Gastrocnemius medialis (tissue), 4 donors: ENCODE results near the gene ZDHHC8. TPM values are rescaled to one million over a fixed set of nuclear protein-coding genes. Genes with fewer than 3 reads are reported as not detected.

Experiments
- ATAC-seq, 2 donors: fragments of 150-250 bp; one replicate each; pipeline ENCODE4 v1.9.1; 2016
- DNase-seq, 2 donors: peaks; one replicate each; pipeline ENCODE4 v3.0.0-alpha.2; 2019
- H3K27ac ChIP-seq, 4 donors: fragments of 200-600 bp; sonication (generic); 1 replicate in 1 of 4; 2 replicates in 3 of 4; pipeline ENCODE4 v1.5.1; 2016 to 2018; ENCODE audit warnings: mild to moderate bottlenecking in 2 of 4, moderate library complexity in 1 of 4
- H3K27me3 ChIP-seq, 3 donors: fragments of 200-600 bp; sonication (generic) in 2 of 3; 1 replicate in 1 of 3; 2 replicates in 2 of 3; pipeline versions ENCODE4 v1.5.1 to v1.6.0; 2016 to 2019; ENCODE audit warnings: mild to moderate bottlenecking in 1 of 3, moderate library complexity in 1 of 3
- H3K36me3 ChIP-seq, 2 donors: fragments of 200-600 bp; sonication (generic) in 1 of 2; one replicate each; pipeline ENCODE4 v1.5.1; 2017 to 2018
- H3K4me1 ChIP-seq, 2 donors: fragments of 200-600 bp; sonication (generic) in 1 of 2; one replicate each; pipeline ENCODE4 v1.5.1; 2016 to 2017; ENCODE audit warnings: mild to moderate bottlenecking in 2 of 2
- H3K4me3 ChIP-seq, 4 donors: fragments of 200-600 bp; sonication (generic) in 3 of 4; 1 replicate in 1 of 4; 2 replicates in 3 of 4; pipeline ENCODE4 v1.5.1; 2016 to 2019; ENCODE audit warnings: mild to moderate bottlenecking in 2 of 4
- H3K9me3 ChIP-seq, 3 donors: fragments of 200-600 bp; sonication (generic) in 2 of 3; 1 replicate in 1 of 3; 2 replicates in 2 of 3; pipeline ENCODE4 v1.5.1; 2016 to 2019
- CTCF ChIP-seq, 5 experiments: fragments of 450-650 bp in 3 of 5; fragments of 200-600 bp in 2 of 5; sonication (generic) in 2 of 5; IDR thresholded peaks in 4 of 5; conservative IDR thresholded peaks in 1 of 5; 1 replicate in 4 of 5; 2 replicates in 1 of 5; pipeline ENCODE4 v1.5.1; 2016 to 2019; ENCODE audit warnings: antibody characterized with exemption in 5 of 5, mild to moderate bottlenecking in 3 of 5, moderate library complexity in 3 of 5
- POLR2A ChIP-seq, 2 donors: fragments of 450-650 bp; IDR thresholded peaks; one replicate each; pipeline ENCODE4 v1.6.1; 2017; ENCODE audit warnings: antibody characterized with exemption in 2 of 2, mild to moderate bottlenecking in 2 of 2, moderate library complexity in 2 of 2
- in situ Hi-C, 4 donors: fragments of 200-750 bp; cut with MboI; loops; one replicate each; pipeline versions ENCODE4 v1.15.0 to v1.8.0; 2017; ENCODE audit warnings: low sequenced_read_pairs in 4 of 4
- intact Hi-C: fragments of 100-400 bp; cut with DNase I; formaldehyde crosslinking; loops from one replicate; pipeline ENCODE4 v1.15.1; 2023; ENCODE audit warnings: low total_unique reads
- total RNA-seq, 4 donors: library from RNA; depleted of rRNA; stranded (reverse); fragments of >200 nt; gene quantifications; one replicate each; pipeline versions ENCODE4 v1.1.0 to v1.2.3, GENCODE V29; 2016

The ZDHHC8 gene
- total RNA-seq, 4 donors from 2014 or later, result 7.3 to 15.8 (median 12.8) TPM

GRCh38 chr22:20146777-20147176, 15.2 kb downstream of the ZDHHC8 start:
- no peak for TF ChIP-seq POLR2A (IDR thresholded peaks at IDR 0.05)
- no peak for TF ChIP-seq CTCF (IDR thresholded peaks at IDR 0.05 in 4 of 5, conservative IDR thresholded peaks at IDR 0.05 in 1 of 5)
- ATAC-seq (no peak), DNase-seq (no peak)
- H3K4me3 ChIP-seq, result no peak overlapping the region
- H3K4me1 ChIP-seq, result no peaks in the 10 kb centered on the region
- peaks cover 0 to 9% of the 10 kb centered on the region in 2 donors for H3K36me3 ChIP-seq
- H3K27me3 ChIP-seq, result no peaks in the 10 kb centered on the region
- in situ Hi-C loops (no loop called here), intact Hi-C loops (no loop called here)
- no peak overlapping the region for H3K27ac ChIP-seq
- no peaks in the 10 kb centered on the region for H3K9me3 ChIP-seq

- Histone ChIP-seq H3K27ac (no peak overlapping the region), H3K4me1 (no peaks in the 10 kb centered on the region), H3K36me3 (peaks cover 0 to 9% of the 10 kb centered on the region in 2 donors), H3K4me3 (no peak overlapping the region), H3K9me3 (no peaks in the 10 kb centered on the region), H3K27me3 (no peaks in the 10 kb centered on the region)
- DNase-seq, result no peak
- ATAC-seq, result no peak
- in situ Hi-C loops, result no loop called here
- intact Hi-C loops, result no loop called here
- TF ChIP-seq CTCF (IDR thresholded peaks at IDR 0.05 in 4 of 5, conservative IDR thresholded peaks at IDR 0.05 in 1 of 5) (no peak), POLR2A (IDR thresholded peaks at IDR 0.05) (no peak)
Measured at GRCh38 chr22:20147237-20147988, 15.8 kb downstream of the ZDHHC8 start.

GRCh38 chr22:20148414-20148813, 16.8 kb downstream of the ZDHHC8 start:
- ATAC-seq (no peak), DNase-seq (no peak)
- no peaks in the 10 kb centered on the region for H3K36me3 ChIP-seq
- intact Hi-C loops, result no loop called here
- TF ChIP-seq CTCF (IDR thresholded peaks at IDR 0.05 in 4 of 5, conservative IDR thresholded peaks at IDR 0.05 in 1 of 5), result no peak
- TF ChIP-seq POLR2A (IDR thresholded peaks at IDR 0.05), result no peak
- H3K27me3 ChIP-seq, result no peaks in the 10 kb centered on the region
- in situ Hi-C loops, result no loop called here
- no peaks in the 10 kb centered on the region for H3K4me1 ChIP-seq
- H3K9me3 ChIP-seq, result no peaks in the 10 kb centered on the region
- no peak overlapping the region for H3K4me3 ChIP-seq
- no peak overlapping the region for H3K27ac ChIP-seq

GRCh38 chr22:20149257-20150250, 17.9 kb downstream of the ZDHHC8 start:
- Histone ChIP-seq H3K36me3 (no peaks in the 10 kb centered on the region), H3K4me3 (no peak overlapping the region), H3K4me1 (no peaks in the 10 kb centered on the region), H3K27ac (no peak overlapping the region), H3K9me3 (no peaks in the 10 kb centered on the region), H3K27me3 (no peaks in the 10 kb centered on the region)
- no peak for DNase-seq
- no peak for TF ChIP-seq CTCF (IDR thresholded peaks at IDR 0.05 in 4 of 5, conservative IDR thresholded peaks at IDR 0.05 in 1 of 5)
- TF ChIP-seq POLR2A (IDR thresholded peaks at IDR 0.05), result no peak
- in situ Hi-C loops (loop anchor here (10.0 kb wide), 1 partner anchor 145 kb away; no protein-coding TSS in a partner anchor), intact Hi-C loops (no loop called here)
- no peak for ATAC-seq
